GM19099 (cell line): ENCODE measurements around the gene EXD3.
A peak's percentile ranks its signal among the peaks of the same experiment; 100 is the strongest.

Experiments
- POLR2A ChIP-seq: IDR thresholded peaks from 3 replicates; pipeline ENCODE4 v1.6.1; 2011; ENCODE audit warnings: low read depth; ENCODE audit not compliant: insufficient read length; ENCODE audit errors: extremely low read depth

The EXD3 gene

GRCh38 chr9:137296670-137297664, 126.0 kb downstream of the EXD3 start:
- no peak for TF ChIP-seq POLR2A

- TF ChIP-seq POLR2A = no peak
Observed at GRCh38 chr9:137295849-137296669, 126.9 kb downstream of the EXD3 start.

- no peak for TF ChIP-seq POLR2A
Observed at GRCh38 chr9:137295238-137295811, 127.6 kb downstream of the EXD3 start.

- TF ChIP-seq POLR2A = no peak
Observed at GRCh38 chr9:137294681-137295237, 128.2 kb downstream of the EXD3 start.

- no peak for TF ChIP-seq POLR2A
Observed at GRCh38 chr9:137294091-137294680, 128.8 kb downstream of the EXD3 start.

- TF ChIP-seq POLR2A = no peak
Observed at GRCh38 chr9:137293482-137294090, 129.4 kb downstream of the EXD3 start.

GRCh38 chr9:137293094-137293481, 129.9 kb downstream of the EXD3 start:
- TF ChIP-seq POLR2A = no peak

GRCh38 chr9:137286975-137287383, 136.0 kb downstream of the EXD3 start:
- TF ChIP-seq POLR2A = peak; percentile 2

- TF ChIP-seq POLR2A = no peak
Observed at GRCh38 chr9:137281345-137282116, 141.4 kb downstream of the EXD3 start.

GRCh38 chr9:137280474-137281344, 142.3 kb downstream of the EXD3 start:
- no peak for TF ChIP-seq POLR2A

- TF ChIP-seq POLR2A = no peak
Observed at GRCh38 chr9:137279741-137280473, 143.1 kb downstream of the EXD3 start.
